RWPE1 (cell line): Measurements from ENCODE around the gene CNTN4.

Source experiments
- CTCF ChIA-PET: fragments of 350-600 bp; sonication (Branson Sonifier 250); formaldehyde crosslinking; extraction: SDS; loops from one replicate; lab custom pipeline; 2021; lab: Yijun Ruan, JAX
- POLR2A ChIA-PET: fragments of 400-600 bp; formaldehyde crosslinking; extraction: SDS; loops from one replicate; lab custom pipeline; 2020; ENCODE audit warnings: antibody characterized with exemption; ENCODE audit not compliant: low non-redundant PET; lab: Yijun Ruan, JAX
- DNase-seq: peaks from one replicate; pipeline ENCODE4 v3.0.0; 2012; ENCODE audit warnings: low spot score
- H3K27ac ChIP-seq: fragments of 450-650 bp; 2 replicates; pipeline ENCODE4 v1.5.1; 2017
- TF ChIP-seq, protein P1 (sequence below): fragments of 450-650 bp; conservative IDR thresholded peaks from 2 replicates; pipeline ENCODE4 v1.5.1; 2017; ENCODE audit warnings: low read depth, mild to moderate bottlenecking

CNTN4 gene

DNA sequence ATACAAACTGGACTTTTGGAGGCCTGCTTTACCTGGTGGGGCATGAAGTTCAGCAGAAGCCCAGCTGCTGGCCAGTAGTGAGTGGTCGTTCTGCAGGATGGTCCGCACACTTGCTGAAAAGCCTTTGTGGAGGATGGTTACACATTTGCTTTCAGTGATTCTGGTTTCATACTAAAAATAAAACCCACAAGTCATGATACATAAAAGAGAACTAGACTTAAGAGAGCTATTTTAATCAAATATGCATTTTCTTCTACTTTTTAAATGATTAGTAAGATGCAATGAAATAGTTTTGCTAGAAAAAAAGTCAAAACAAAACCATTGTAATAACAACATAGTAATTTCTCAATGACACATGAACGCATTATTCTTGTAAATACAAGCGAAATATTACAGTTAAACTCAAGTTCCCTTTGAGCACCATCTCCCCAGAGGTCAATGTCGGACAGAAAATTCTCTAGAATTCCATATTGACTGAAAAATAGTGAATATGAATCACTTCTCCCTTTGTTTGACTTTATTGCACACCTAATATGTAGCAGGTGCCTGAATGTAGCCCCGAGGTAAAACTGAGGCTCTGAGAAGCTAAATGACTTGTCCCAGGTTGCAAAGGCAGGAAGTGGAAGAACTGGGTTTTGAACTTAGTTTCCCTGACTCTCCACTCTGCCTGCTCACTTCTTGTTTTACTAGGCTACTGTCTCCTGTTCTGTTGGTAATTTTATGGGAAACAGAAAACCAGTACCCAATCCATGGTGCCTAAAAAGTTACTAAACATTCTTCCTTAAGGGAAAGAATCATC lies 1003.2 kb downstream of the CNTN4 start:
- TF ChIP-seq, protein P1, sequence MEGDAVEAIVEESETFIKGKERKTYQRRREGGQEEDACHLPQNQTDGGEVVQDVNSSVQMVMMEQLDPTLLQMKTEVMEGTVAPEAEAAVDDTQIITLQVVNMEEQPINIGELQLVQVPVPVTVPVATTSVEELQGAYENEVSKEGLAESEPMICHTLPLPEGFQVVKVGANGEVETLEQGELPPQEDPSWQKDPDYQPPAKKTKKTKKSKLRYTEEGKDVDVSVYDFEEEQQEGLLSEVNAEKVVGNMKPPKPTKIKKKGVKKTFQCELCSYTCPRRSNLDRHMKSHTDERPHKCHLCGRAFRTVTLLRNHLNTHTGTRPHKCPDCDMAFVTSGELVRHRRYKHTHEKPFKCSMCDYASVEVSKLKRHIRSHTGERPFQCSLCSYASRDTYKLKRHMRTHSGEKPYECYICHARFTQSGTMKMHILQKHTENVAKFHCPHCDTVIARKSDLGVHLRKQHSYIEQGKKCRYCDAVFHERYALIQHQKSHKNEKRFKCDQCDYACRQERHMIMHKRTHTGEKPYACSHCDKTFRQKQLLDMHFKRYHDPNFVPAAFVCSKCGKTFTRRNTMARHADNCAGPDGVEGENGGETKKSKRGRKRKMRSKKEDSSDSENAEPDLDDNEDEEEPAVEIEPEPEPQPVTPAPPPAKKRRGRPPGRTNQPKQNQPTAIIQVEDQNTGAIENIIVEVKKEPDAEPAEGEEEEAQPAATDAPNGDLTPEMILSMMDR: no peak
- CTCF ChIA-PET: no interaction called here
- no peak overlapping the region for H3K27ac ChIP-seq
- DNase-seq: no peak
- POLR2A ChIA-PET: no interaction called here

DNA sequence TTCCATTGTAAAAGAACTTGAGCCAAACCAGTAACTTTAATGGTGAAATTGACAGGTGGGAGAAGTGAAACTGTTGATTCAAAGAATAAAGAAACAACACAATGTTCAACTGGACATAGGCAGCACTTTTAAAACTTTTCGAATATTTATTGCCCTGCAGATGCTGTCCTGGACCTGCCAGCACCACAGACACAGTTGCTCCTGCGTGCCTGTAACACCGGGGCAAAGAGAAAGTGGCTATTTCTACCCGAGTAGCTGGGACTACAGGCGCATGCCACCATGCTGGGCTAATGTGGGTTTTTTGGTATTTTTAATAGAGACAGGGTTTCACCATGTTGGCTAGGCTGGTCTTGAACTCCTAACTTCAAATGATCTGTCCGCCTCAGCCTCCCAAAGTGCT lies 1004.1 kb downstream of the CNTN4 start:
- no peak for DNase-seq
- CTCF ChIA-PET: no interaction called here
- POLR2A ChIA-PET: no interaction called here

DNA sequence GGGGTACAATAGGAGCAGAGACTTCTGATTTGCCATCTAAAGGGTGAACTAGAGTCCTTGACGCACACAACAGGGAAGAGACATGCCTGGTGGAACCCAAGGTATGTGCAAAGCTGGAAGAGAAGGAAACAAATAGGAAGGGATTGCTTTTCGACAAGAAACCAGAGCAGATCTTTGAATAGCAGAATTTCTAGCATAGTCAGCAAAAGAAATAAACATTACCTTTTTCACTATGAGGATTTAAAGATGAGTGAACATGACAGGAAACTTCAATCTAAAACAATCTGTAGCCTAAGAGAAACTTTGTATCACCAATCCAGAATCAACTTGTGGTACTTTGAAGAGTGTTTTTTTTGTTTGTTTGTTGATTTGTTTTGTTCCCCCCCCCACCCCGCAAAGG lies 1006.6 kb downstream of the CNTN4 start:
- no peak for DNase-seq
- POLR2A ChIA-PET: no interaction called here
- H3K27ac ChIP-seq: no peak overlapping the region
- CTCF ChIA-PET: no interaction called here
- TF ChIP-seq, protein P1: no peak

More for the DNA sequence above, 1004.1 kb downstream of the CNTN4 start:
- H3K27ac ChIP-seq: no peak overlapping the region
- TF ChIP-seq, protein P1: no peak

DNA sequence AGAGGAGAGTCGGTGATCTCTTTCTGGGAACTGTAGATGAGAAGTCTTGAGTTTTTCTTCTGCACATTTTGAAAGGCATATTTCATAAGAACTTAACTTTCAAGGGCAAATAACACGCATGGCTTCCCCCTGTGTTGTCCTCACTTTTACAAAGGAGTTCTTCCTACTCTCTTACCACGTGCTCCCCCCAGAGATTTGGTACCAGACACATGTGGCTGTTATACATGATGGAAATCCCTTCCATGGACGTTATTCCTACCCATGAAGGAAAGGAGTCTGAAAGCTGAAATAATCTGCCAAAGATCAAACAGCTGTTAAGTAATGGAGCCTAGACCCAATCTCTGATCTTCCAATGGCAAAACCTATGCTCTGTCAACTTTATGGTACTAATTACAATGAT lies 1007.1 kb downstream of the CNTN4 start:
- DNase-seq: no peak
- POLR2A ChIA-PET: no interaction called here
- no peak overlapping the region for H3K27ac ChIP-seq
- CTCF ChIA-PET: no interaction called here
- TF ChIP-seq, protein P1: no peak

DNA sequence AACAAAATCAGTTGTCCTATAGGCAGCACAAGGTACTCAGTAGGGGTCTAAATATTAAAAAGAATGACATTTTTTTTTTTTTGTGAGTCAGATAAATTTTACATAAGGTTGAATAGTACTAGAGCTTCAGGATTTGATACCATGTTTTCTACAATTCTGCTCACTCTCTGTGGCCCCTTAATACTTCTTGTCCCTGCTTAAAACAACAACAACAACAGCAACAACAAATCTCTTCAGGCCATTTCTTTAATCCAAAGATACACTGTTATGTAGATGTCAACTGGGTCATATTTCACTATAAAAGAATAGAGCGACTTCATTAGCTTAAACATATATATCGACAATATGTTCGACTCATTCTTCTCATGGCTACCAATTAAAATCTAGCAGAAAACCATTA lies 1008.5 kb downstream of the CNTN4 start:
- CTCF ChIA-PET: no interaction called here
- DNase-seq: no peak
- no peak overlapping the region for H3K27ac ChIP-seq
- TF ChIP-seq, protein P1: no peak
- POLR2A ChIA-PET: no interaction called here
